Neural cell (in vitro differentiated cells): Measurements from ENCODE around the gene ABCB8.

Experiments used
- CTCF ChIP-seq: fragments of 450-650 bp; IDR thresholded peaks from 2 replicates; pipeline ENCODE4 v1.5.1; 2014; ENCODE audit warnings: antibody characterized with exemption, mild to moderate bottlenecking, moderate library complexity; ENCODE audit not compliant: poor library complexity, severe bottlenecking
- EZH2 ChIP-seq: fragments of 200-600, 300-800 bp; shearing (Covaris generic), sonication (generic); IDR thresholded peaks from 2 replicates; pipeline ENCODE4 v1.6.1; 2014; ENCODE audit warnings: antibody characterized with exemption, low read length, borderline replicate concordance, mild to moderate bottlenecking; ENCODE audit not compliant: insufficient read depth, poor library complexity, severe bottlenecking
- MXI1 ChIP-seq: fragments of 450-650 bp; conservative IDR thresholded peaks from 2 replicates; pipeline ENCODE4 v1.6.1; 2014; ENCODE audit warnings: antibody characterized with exemption, mild to moderate bottlenecking; ENCODE audit not compliant: poor library complexity, severe bottlenecking

GRCh38 chr7:151010037-151010306 lies 18.3 kb upstream of the ABCB8 start:
- TF ChIP-seq MXI1, result no peak
- TF ChIP-seq CTCF, result no peak
- TF ChIP-seq EZH2, result no peak
